ENCODE data around the gene SNX4.

Gene SNX4

GRCh38 chr3:125403789-125404188 lies 116.2 kb downstream of the SNX4 start:
- DNase-seq (ENCODE audit: low read depth), result no peak

GRCh38 chr3:125402639-125403038 lies 117.4 kb downstream of the SNX4 start:
- no peak for DNase-seq (ENCODE audit: low read depth)

- DNase-seq (ENCODE audit: low read depth), result no peak
These were observed 118.6 kb downstream of the SNX4 start for GRCh38 chr3:125401402-125401801.

- no peak for DNase-seq (ENCODE audit: low read depth)
These were observed 121.0 kb downstream of the SNX4 start for GRCh38 chr3:125398952-125399351.

Measured in stimulated activated CD8-positive, alpha-beta memory T cell treated with anti-CD3 and anti-CD28 coated beads, Interleukin-12 subunit alpha, Interleukin-12 subunit beta, amount 100 ng/mL, for 1 hour (primary cell).